Mucosa of stomach (tissue), 1 donor: ENCODE measurements around the gene ABHD12.
"Not testable (repeated sequence)": the region's sequence is repeated elsewhere in the genome, so short reads cannot be mapped to it uniquely, and the experiment has no call there.

Experiments used
- H3K27me3 ChIP-seq: one replicate; pipeline ENCODE4 v1.7.0; 2013; ENCODE audit warnings: mild to moderate bottlenecking, low read length; ENCODE audit not compliant: control insufficient read depth, insufficient read depth
- H3K36me3 ChIP-seq: one replicate; pipeline ENCODE4 v1.7.0; 2013; ENCODE audit warnings: low read length; ENCODE audit not compliant: control insufficient read depth, insufficient read depth
- H3K4me1 ChIP-seq: one replicate; pipeline ENCODE4 v1.7.0; 2013; ENCODE audit warnings: mild to moderate bottlenecking, low read length; ENCODE audit not compliant: control insufficient read depth, insufficient read depth
- H3K4me3 ChIP-seq: one replicate; pipeline ENCODE4 v1.7.0; 2013; ENCODE audit warnings: low read length
- H3K9ac ChIP-seq: one replicate; pipeline ENCODE4 v1.7.0; 2013; ENCODE audit warnings: mild to moderate bottlenecking, low read length, moderate library complexity
- H3K9me3 ChIP-seq: one replicate; pipeline ENCODE4 v1.7.0; 2013; ENCODE audit warnings: mild to moderate bottlenecking, low read length, moderate library complexity; ENCODE audit not compliant: control insufficient read depth
- donor health status: Pancreatic carcinoma.

ABHD12 gene

GRCh38 chr20:25341716-25342680 lies 48.6 kb downstream of the ABHD12 start:
- H3K36me3 ChIP-seq = no peaks in the 10 kb centered on the region

GRCh38 chr20:25340380-25340779 lies 50.3 kb downstream of the ABHD12 start:
- H3K4me3 ChIP-seq = no peak overlapping the region
- peaks cover 25% of the 10 kb centered on the region for H3K4me1 ChIP-seq
- H3K27me3 ChIP-seq = no peaks in the 10 kb centered on the region
- H3K36me3 ChIP-seq = no peaks in the 10 kb centered on the region
- no peak overlapping the region for H3K9ac ChIP-seq
- H3K9me3 ChIP-seq = no peaks in the 10 kb centered on the region

More at GRCh38 chr20:25341716-25342680, 48.6 kb downstream of the ABHD12 start:
- H3K9me3 ChIP-seq = no peaks in the 10 kb centered on the region
- no peak overlapping the region for H3K4me3 ChIP-seq
- H3K27me3 ChIP-seq = no peaks in the 10 kb centered on the region
- H3K4me1 ChIP-seq = peaks cover 25% of the 10 kb centered on the region
- H3K9ac ChIP-seq = no peak overlapping the region

GRCh38 chr20:25339608-25340007 lies 51.0 kb downstream of the ABHD12 start:
- Histone ChIP-seq H3K4me1 (peaks cover 25% of the 10 kb centered on the region), H3K9me3 (no peaks in the 10 kb centered on the region), H3K36me3 (no peaks in the 10 kb centered on the region), H3K9ac (no peak overlapping the region), H3K27me3 (no peaks in the 10 kb centered on the region), H3K4me3 (no peak overlapping the region)

DNA sequence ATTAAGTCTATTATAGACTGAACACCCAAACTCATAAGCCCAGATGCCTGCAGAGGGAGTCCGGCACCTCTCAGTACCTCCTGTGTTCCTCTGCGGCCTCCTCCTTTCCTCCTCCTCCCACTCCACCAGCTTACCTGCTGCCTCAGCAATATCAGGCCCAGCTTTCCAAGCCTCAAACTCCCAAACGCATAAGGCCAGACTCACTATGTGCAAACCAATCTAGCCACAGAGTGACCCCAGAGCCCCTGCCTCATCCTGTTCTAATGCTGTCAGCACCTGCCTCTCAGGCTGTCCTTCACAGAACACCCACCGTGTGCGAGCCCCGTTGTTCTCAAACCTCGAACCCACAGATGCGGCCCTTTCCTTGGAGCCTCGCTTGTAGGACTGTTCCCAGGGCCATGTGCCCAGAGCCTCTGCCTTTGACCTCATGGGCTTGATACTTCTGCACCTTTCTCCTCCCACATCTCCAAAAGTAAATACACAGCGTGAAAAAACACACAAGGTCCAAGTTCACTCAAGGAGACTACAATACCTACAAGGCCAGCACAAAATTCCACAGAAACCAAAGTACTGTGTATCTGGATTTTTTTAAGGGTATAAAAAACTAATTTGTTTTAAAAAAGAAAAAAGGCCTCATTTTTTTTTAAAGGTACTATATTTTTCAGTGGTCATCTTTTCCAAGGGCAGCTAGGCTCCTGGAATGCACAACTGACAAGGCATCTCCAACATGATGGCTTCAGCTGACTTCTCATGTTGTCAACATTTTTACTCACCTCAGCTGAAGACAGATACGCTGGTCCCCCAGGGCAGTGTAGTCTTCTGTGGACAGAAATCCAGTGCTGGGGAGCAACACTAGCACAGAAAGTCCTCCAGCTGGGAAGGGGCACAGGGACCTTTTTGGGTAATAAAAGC lies 52.3 kb downstream of the ABHD12 start:
- H3K9ac ChIP-seq = no peak overlapping the region
- H3K4me1 ChIP-seq = peaks cover 25% of the 10 kb centered on the region
- H3K27me3 ChIP-seq = no peaks in the 10 kb centered on the region
- H3K4me3 ChIP-seq = no peak overlapping the region
- no peaks in the 10 kb centered on the region for H3K36me3 ChIP-seq
- no peaks in the 10 kb centered on the region for H3K9me3 ChIP-seq

DNA sequence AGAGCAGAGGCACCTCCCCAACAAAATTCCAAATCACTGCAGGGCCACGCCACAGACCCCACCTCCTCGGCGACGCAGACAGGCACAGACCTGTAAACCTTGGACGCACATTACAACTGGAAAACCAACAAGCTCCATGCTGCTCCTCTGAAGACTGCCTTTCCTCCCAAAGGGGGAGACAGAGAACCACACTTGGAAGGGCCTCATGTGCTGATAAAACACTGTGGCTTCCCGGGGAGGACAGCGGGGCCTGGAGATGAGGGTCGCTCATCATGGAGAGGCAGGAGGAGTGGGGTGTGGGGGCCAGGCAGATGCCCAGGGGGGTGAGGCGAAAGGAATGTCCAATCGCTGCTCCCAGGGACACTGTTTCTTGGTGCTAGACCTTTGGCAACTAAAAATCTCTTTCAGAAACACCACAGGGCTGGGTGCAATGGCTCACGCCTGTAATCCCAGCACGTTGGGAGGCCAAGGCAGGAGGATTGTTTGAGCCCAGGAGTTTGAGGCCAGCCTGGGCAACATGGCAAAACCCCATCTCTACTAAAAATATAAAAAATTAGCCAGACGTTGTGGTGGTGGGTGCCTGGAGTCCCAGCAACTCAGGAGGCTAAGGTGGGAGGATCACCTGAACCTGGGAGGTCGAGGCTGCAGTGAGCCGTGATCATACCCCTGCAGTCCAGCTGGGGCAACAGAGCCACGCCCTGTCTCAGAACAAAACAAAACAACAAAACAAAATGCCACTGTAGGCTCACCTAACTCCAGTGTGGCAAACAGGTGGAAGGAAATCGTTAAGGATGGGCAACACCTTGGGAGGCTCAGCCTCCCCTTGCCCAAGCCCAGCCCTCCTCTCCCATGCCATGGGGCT lies 53.8 kb downstream of the ABHD12 start:
- Histone ChIP-seq H3K4me3 (no peak overlapping the region), H3K27me3 (no peaks in the 10 kb centered on the region), H3K9me3 (no peaks in the 10 kb centered on the region), H3K36me3 (no peaks in the 10 kb centered on the region), H3K4me1 (peaks cover 25% of the 10 kb centered on the region), H3K9ac (no peak overlapping the region)

DNA sequence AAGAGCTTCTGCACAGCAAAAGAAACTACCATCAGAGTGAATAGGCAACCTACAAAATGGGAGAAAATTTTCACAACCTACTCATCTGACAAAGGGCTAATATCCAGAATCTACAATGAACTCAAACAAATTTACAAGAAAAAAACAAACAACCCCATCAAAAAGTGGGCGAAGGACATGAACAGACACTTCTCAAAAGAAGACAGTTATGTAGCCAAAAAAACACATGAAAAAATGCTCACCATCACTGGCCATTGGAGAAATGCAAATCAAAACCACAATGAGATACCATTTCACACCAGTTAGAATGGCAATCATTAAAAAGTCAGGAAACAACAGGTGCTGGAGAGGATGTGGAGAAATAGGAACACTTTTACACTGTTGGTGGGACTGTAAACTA lies 55.7 kb downstream of the ABHD12 start:
- H3K9me3 ChIP-seq, H3K27me3 ChIP-seq, H3K36me3 ChIP-seq: not testable (repeated sequence)

GRCh38 chr20:25328954-25329498 lies 61.6 kb downstream of the ABHD12 start:
- Histone ChIP-seq H3K4me1 (no peaks in the 10 kb centered on the region), H3K36me3 (no peaks in the 10 kb centered on the region), H3K9me3 (no peaks in the 10 kb centered on the region), H3K9ac (no peak overlapping the region), H3K4me3 (no peak overlapping the region), H3K27me3 (no peaks in the 10 kb centered on the region)

More for the DNA sequence above, 55.7 kb downstream of the ABHD12 start:
- H3K4me3 ChIP-seq, H3K9ac ChIP-seq: not testable (repeated sequence)
- peaks cover 25% of the 10 kb centered on the region for H3K4me1 ChIP-seq

GRCh38 chr20:25327521-25328235 lies 63.0 kb downstream of the ABHD12 start:
- no peaks in the 10 kb centered on the region for H3K4me1 ChIP-seq
- no peaks in the 10 kb centered on the region for H3K27me3 ChIP-seq

DNA sequence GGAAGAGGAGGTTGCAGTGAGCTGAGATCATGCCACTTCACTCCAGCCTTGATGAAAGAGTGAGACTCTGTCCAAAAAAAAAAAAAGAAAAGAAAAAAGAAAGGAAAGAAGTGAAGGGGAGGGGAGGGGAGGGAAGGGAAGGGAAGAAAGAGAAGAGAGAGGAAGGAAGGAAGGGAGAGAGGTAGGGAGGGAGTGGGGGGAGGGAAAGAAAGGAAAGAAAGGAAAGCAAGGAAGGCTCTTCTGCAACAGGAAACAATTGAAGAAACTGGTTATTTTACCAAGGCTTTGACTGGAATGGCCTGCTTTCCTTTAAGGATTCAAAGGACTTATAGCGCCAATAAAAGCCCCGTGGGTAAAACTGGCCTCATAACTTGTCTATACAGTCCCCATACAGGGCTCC lies 64.6 kb downstream of the ABHD12 start:
- H3K4me1 ChIP-seq = peaks cover 4% of the 10 kb centered on the region

More at GRCh38 chr20:25327521-25328235, 63.0 kb downstream of the ABHD12 start:
- no peak overlapping the region for H3K9ac ChIP-seq
- no peaks in the 10 kb centered on the region for H3K9me3 ChIP-seq
- H3K36me3 ChIP-seq = no peaks in the 10 kb centered on the region
- no peak overlapping the region for H3K4me3 ChIP-seq

GRCh38 chr20:25325073-25325472 lies 65.6 kb downstream of the ABHD12 start:
- Histone ChIP-seq H3K9ac (no peak overlapping the region), H3K27me3 (no peaks in the 10 kb centered on the region), H3K36me3 (no peaks in the 10 kb centered on the region), H3K4me1 (peaks cover 4% of the 10 kb centered on the region), H3K9me3 (no peaks in the 10 kb centered on the region), H3K4me3 (no peak overlapping the region)

More for the DNA sequence above, 64.6 kb downstream of the ABHD12 start:
- Histone ChIP-seq H3K36me3 (no peaks in the 10 kb centered on the region), H3K27me3 (no peaks in the 10 kb centered on the region), H3K4me3 (no peak overlapping the region), H3K9me3 (no peaks in the 10 kb centered on the region), H3K9ac (no peak overlapping the region)

DNA sequence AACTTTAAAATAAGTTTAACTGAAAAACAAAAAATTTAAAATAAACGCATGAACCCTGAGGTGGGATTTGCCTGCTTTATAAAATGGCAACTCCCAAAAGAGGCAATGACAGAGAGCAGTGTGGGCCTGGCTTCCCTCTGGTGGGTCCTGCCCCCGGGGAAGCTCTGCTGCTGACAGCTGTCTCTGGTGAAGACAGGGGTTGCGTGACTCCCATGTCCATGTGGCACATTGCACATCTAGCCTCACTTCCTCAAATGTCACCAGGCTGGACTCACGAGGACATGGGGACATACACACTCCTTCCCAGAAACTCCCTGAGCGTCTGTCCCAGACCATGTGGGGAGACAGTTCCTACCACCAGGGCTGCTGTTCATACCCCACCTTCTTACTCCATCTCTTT lies 66.2 kb downstream of the ABHD12 start:
- no peaks in the 10 kb centered on the region for H3K9me3 ChIP-seq
- H3K4me1 ChIP-seq = peaks cover 7% of the 10 kb centered on the region
- no peak overlapping the region for H3K4me3 ChIP-seq
- no peaks in the 10 kb centered on the region for H3K27me3 ChIP-seq
- no peak overlapping the region for H3K9ac ChIP-seq
- H3K36me3 ChIP-seq = no peaks in the 10 kb centered on the region
